LNCaP clone FGC (cell line): ENCODE measurements around the gene COPS8.

Source experiments
- DNase-seq: peaks from one replicate; pipeline ENCODE4 v3.0.0-alpha.2; 2011; ENCODE audit warnings: low read depth
- H3K4me3 ChIP-seq: 2 replicates; pipeline ENCODE4 v1.5.1; 2011; ENCODE audit warnings: mild to moderate bottlenecking, low read depth, low read length, control low read depth
- CTCF ChIP-seq: IDR thresholded peaks from 2 replicates; pipeline ENCODE4 v1.5.1; 2012; ENCODE audit warnings: mild to moderate bottlenecking; ENCODE audit not compliant: control insufficient read depth, insufficient read depth; ENCODE audit errors: extremely low read depth

Gene COPS8

DNA sequence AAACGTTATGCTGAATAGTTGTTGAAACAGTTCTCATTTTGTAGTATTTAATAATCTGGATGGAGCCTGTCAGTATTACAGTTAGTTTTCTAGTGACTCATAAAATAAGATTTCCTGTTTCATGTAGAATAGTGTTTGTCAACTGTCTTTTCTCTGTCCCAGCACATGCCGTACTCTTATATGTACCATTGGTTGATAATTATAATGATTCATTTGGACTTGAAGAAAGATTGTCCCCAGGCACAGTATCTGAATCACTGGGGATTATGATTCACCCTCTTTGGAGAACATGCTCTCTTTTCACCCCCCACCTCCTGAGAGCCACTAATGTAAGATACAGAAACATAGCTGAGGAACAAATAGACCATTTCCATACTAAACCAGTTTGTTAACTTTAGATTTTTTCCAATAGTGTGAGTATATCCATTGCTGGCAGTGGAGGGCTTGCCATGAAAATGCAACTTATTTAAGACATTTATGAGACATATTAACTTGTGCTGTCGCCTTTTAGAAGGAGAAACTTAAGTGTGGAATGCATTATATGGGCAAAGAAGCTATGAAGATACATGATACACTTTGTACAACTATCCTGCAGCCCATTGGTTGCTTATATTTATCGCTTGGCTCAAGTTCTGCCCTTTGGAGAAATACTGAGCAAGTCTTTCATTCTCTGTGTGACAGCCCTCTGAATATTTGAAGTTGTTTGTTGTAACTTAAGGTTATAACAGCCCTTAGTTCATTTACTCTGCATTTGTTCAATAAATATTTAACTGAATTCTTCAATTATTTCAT lies 12.4 kb downstream of the COPS8 start:
- DNase-seq: no peak
- no peak for TF ChIP-seq CTCF
- no peak overlapping the region for H3K4me3 ChIP-seq

GRCh38 chr2:237099804-237100203 lies 14.1 kb downstream of the COPS8 start:
- no peak overlapping the region for H3K4me3 ChIP-seq
- DNase-seq: no peak
- no peak for TF ChIP-seq CTCF

GRCh38 chr2:237101118-237101979 lies 15.7 kb downstream of the COPS8 start:
- no peak for DNase-seq
- no peak for TF ChIP-seq CTCF
- no peak overlapping the region for H3K4me3 ChIP-seq

GRCh38 chr2:237102428-237102827 lies 16.7 kb downstream of the COPS8 start:
- TF ChIP-seq CTCF: no peak
- no peak for DNase-seq

GRCh38 chr2:237109421-237109934 lies 23.8 kb downstream of the COPS8 start:
- DNase-seq: no peak
- no peak overlapping the region for H3K4me3 ChIP-seq
- TF ChIP-seq CTCF: no peak

More at GRCh38 chr2:237102428-237102827, 16.7 kb downstream of the COPS8 start:
- H3K4me3 ChIP-seq: no peak overlapping the region

- no peak overlapping the region for H3K4me3 ChIP-seq
- no peak for TF ChIP-seq CTCF
- DNase-seq: no peak
Measured at GRCh38 chr2:237113026-237113795, 27.5 kb downstream of the COPS8 start.
